GM12878 (cell line): ENCODE results near the gene MAN1B1. TPM values are rescaled to one million over a fixed set of nuclear protein-coding genes. Genes with fewer than 3 reads are reported as not detected.

ENCODE experiments used
- ATF7 ChIP-seq: fragments of 450-650 bp; IDR thresholded peaks from 2 replicates; pipeline ENCODE4 v1.6.1; 2016; ENCODE audit warnings: low read depth, mild to moderate bottlenecking
- EGR1 ChIP-seq, 2 experiments: IDR thresholded peaks; 1 replicate in 1 of 2; 2 replicates in 1 of 2; pipeline ENCODE4 v1.6.1; 2011 to 2012; ENCODE audit warnings: low read depth in 2 of 2, low read length in 2 of 2, borderline replicate concordance in 1 of 2, mild to moderate bottlenecking in 1 of 2, moderate library complexity in 1 of 2
- FOXM1 ChIP-seq: IDR thresholded peaks from 2 replicates; pipeline ENCODE4 v1.6.1; 2012; ENCODE audit warnings: low read depth, mild to moderate bottlenecking, inconsistent platforms, low read length, moderate library complexity
- IKZF1 ChIP-seq: fragments of 450-650 bp; conservative IDR thresholded peaks from 2 replicates; pipeline ENCODE4 v1.6.1; 2017; ENCODE audit warnings: antibody characterized with exemption, mild to moderate bottlenecking
- IKZF2 ChIP-seq, 2 experiments: fragments of 450-650 bp; IDR thresholded peaks; 2 replicates each; pipeline ENCODE4 v1.6.1; 2017; ENCODE audit warnings: mild to moderate bottlenecking in 2 of 2, moderate library complexity in 2 of 2
- JUND ChIP-seq: IDR thresholded peaks from 2 replicates; pipeline ENCODE4 v1.6.1; 2012; ENCODE audit warnings: low read depth, mild to moderate bottlenecking, low read length, improper control_type of control experiment, moderate library complexity
- MTA2 ChIP-seq: fragments of 450-650 bp; IDR thresholded peaks from 2 replicates; pipeline ENCODE4 v1.6.1; 2016; ENCODE audit warnings: low read depth, mild to moderate bottlenecking, moderate library complexity
- MXI1 ChIP-seq: fragments of 150-350 bp; IDR thresholded peaks from 2 replicates; pipeline ENCODE4 v1.6.1; 2011; ENCODE audit warnings: low read depth, mild to moderate bottlenecking, inconsistent platforms, low read length, improper control_type of control experiment
- MYB ChIP-seq: fragments of 150-350 bp; IDR thresholded peaks from 2 replicates; pipeline ENCODE4 v1.6.1; 2014; ENCODE audit warnings: mild to moderate bottlenecking, low read depth, low read length, borderline replicate concordance
- POU2F2 ChIP-seq: IDR thresholded peaks from 3 replicates; pipeline ENCODE4 v1.6.1; 2011; ENCODE audit warnings: low read depth, mild to moderate bottlenecking, low read length, borderline replicate concordance
- RELA ChIP-seq: fragments of 450-650 bp; IDR thresholded peaks from 2 replicates; pipeline ENCODE4 v1.8.0; 2014; ENCODE audit warnings: borderline replicate concordance; ENCODE audit not compliant: partially characterized antibody
- SIN3A ChIP-seq: IDR thresholded peaks from 2 replicates; pipeline ENCODE4 v1.6.1; 2012; ENCODE audit warnings: low read depth, low read length, improper control_type of control experiment
- SPI1 ChIP-seq: IDR thresholded peaks from 2 replicates; pipeline ENCODE4 v1.6.1; 2011; ENCODE audit warnings: low read depth, mild to moderate bottlenecking, low read length, moderate library complexity, borderline replicate concordance; ENCODE audit not compliant: insufficient read depth
- TCF12 ChIP-seq: IDR thresholded peaks from 2 replicates; pipeline ENCODE4 v1.6.1; 2011; ENCODE audit warnings: low read depth, mild to moderate bottlenecking, low read length
- ZNF384 ChIP-seq: IDR thresholded peaks from 2 replicates; pipeline ENCODE4 v1.6.1; 2012; ENCODE audit warnings: low read depth, mild to moderate bottlenecking, low read length, improper control_type of control experiment, borderline replicate concordance
- polyA plus RNA-seq, 11 experiments: library from polyadenylated mRNA; depleted of rRNA in 4 of 11; unstranded in 6 of 11; stranded (reverse) in 5 of 11; fragments of >200 nt; fragmentation: Nextera tagmentation in 4 of 11; fragmentation: Illumina TruSeq in 1 of 11; extraction: Ambion mirVana in 4 of 11; extraction: Trizol in 1 of 11; gene quantifications; 1 replicate in 1 of 11; 2 replicates in 10 of 11; pipeline versions ENCODE4 v1.2.1 to v1.2.3, GENCODE V29; 2011 to 2016; ENCODE audit warnings: inconsistent platforms in 2 of 11, missing spikeins in 2 of 11, low read depth in 1 of 11
- total RNA-seq, 4 experiments: library from RNA; depleted of rRNA in 3 of 4; stranded (reverse); fragments of >200 nt in 3 of 4; fragmentation: Illumina TruSeq in 1 of 4; extraction: Trizol in 1 of 4; gene quantifications; 2 replicates each; pipeline versions ENCODE4 v1.2.1 to v1.2.3, GENCODE V29; 2013 to 2021
- TF ChIP-seq, protein P1 (sequence below): fragments of 450-650 bp; IDR thresholded peaks from 2 replicates; pipeline ENCODE4 v1.6.1; 2017; ENCODE audit warnings: low read depth, mild to moderate bottlenecking, moderate library complexity
- TF ChIP-seq, protein P2 (sequence below): fragments of 450-650 bp; IDR thresholded peaks from 2 replicates; pipeline ENCODE4 v1.6.1; 2018; ENCODE audit warnings: borderline replicate concordance, mild to moderate bottlenecking; ENCODE audit not compliant: partially characterized antibody
- TF ChIP-seq, protein P3 (sequence below): fragments of 450-650 bp; IDR thresholded peaks from 2 replicates; pipeline ENCODE4 v1.6.1; 2016; ENCODE audit warnings: mild to moderate bottlenecking, moderate library complexity, borderline replicate concordance

MAN1B1 gene
- total and polyA plus RNA-seq, 10 of the 15 experiments (the other 5 are each of a cell fraction or from before 2014, with no cell fraction given) = 0.71 to 34.1 (median 22.7) TPM

DNA sequence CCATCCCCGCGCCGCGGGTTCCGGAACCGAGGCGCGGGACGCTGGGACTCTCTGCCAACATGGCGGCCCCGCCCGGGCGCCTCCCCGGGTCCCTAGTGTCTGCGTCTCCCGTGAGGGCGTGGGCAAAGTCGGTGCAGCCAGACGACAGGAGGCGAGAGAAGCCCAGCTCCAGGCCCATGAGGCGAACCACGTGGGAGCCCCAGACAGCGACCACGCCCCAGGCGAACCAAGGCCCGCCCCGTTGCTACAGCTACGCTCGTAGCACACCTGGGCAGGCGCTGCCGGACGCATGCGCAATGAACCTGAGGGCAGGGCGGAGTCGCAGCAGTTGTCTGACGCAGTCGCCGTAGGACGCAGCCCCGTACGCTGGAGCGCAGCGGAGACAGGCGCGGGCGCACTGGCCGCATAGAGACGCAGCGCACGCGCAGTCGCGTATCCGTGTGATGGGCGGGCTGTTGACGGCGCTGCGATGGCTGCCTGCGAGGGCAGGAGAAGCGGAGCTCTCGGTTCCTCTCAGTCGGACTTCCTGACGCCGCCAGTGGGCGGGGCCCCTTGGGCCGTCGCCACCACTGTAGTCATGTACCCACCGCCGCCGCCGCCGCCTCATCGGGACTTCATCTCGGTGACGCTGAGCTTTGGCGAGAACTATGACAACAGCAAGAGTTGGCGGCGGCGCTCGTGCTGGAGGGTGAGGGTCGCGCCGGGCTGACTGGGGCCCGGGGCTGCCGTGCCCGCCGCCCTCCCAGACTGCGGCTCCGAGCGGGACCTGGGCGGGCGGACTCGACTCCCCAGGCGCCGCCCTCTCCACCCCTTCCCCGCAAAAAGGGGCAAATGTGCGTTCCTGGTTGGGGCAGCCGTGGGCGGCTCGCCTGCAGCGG, at the start of gene MAN1B1 (continued):
- TF ChIP-seq, protein P1, sequence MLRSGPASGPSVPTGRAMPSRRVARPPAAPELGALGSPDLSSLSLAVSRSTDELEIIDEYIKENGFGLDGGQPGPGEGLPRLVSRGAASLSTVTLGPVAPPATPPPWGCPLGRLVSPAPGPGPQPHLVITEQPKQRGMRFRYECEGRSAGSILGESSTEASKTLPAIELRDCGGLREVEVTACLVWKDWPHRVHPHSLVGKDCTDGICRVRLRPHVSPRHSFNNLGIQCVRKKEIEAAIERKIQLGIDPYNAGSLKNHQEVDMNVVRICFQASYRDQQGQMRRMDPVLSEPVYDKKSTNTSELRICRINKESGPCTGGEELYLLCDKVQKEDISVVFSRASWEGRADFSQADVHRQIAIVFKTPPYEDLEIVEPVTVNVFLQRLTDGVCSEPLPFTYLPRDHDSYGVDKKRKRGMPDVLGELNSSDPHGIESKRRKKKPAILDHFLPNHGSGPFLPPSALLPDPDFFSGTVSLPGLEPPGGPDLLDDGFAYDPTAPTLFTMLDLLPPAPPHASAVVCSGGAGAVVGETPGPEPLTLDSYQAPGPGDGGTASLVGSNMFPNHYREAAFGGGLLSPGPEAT = no peak
- TF ChIP-seq MTA2 (no peak), JUND (no peak), RELA (peak; percentile 50), ATF7 (no peak), ZNF384 (no peak), POU2F2 (0 out of 3 replicates have a peak, but pooled peaks have one; percentile 6), IKZF2 (IDR thresholded peaks at IDR 0.05) (no peak), IKZF1 (peak; percentile 100), TCF12 (no peak; the same call in 1 of the 2 replicates), SPI1 (peak; percentile 82), SIN3A (0 out of 2 replicates have a peak, but pooled peaks have one; percentile 57), MXI1 (peak; percentile 99), EGR1 (IDR thresholded peaks at IDR 0.05; ENCODE audit: borderline replicate concordance in 1 of 2, low read depth in 2 of 2, low read length in 2 of 2) (no peak), FOXM1 (no peak), MYB (no peak)
- TF ChIP-seq, protein P2, sequence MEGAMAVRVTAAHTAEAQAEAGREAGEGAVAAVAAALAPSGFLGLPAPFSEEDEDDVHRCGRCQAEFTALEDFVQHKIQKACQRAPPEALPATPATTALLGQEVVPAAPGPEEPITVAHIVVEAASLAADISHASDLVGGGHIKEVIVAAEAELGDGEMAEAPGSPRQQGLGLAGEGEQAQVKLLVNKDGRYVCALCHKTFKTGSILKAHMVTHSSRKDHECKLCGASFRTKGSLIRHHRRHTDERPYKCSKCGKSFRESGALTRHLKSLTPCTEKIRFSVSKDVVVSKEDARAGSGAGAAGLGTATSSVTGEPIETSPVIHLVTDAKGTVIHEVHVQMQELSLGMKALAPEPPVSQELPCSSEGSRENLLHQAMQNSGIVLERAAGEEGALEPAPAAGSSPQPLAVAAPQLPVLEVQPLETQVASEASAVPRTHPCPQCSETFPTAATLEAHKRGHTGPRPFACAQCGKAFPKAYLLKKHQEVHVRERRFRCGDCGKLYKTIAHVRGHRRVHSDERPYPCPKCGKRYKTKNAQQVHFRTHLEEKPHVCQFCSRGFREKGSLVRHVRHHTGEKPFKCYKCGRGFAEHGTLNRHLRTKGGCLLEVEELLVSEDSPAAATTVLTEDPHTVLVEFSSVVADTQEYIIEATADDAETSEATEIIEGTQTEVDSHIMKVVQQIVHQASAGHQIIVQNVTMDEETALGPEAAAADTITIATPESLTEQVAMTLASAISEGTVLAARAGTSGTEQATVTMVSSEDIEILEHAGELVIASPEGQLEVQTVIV = peak; percentile 41
- TF ChIP-seq, protein P3, sequence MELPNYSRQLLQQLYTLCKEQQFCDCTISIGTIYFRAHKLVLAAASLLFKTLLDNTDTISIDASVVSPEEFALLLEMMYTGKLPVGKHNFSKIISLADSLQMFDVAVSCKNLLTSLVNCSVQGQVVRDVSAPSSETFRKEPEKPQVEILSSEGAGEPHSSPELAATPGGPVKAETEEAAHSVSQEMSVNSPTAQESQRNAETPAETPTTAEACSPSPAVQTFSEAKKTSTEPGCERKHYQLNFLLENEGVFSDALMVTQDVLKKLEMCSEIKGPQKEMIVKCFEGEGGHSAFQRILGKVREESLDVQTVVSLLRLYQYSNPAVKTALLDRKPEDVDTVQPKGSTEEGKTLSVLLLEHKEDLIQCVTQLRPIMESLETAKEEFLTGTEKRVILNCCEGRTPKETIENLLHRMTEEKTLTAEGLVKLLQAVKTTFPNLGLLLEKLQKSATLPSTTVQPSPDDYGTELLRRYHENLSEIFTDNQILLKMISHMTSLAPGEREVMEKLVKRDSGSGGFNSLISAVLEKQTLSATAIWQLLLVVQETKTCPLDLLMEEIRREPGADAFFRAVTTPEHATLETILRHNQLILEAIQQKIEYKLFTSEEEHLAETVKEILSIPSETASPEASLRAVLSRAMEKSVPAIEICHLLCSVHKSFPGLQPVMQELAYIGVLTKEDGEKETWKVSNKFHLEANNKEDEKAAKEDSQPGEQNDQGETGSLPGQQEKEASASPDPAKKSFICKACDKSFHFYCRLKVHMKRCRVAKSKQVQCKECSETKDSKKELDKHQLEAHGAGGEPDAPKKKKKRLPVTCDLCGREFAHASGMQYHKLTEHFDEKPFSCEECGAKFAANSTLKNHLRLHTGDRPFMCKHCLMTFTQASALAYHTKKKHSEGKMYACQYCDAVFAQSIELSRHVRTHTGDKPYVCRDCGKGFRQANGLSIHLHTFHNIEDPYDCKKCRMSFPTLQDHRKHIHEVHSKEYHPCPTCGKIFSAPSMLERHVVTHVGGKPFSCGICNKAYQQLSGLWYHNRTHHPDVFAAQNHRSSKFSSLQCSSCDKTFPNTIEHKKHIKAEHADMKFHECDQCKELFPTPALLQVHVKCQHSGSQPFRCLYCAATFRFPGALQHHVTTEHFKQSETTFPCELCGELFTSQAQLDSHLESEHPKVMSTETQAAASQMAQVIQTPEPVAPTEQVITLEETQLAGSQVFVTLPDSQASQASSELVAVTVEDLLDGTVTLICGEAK = no peak
